SU-DHL-6 (cell line): ENCODE data around the gene KRT23.

Experiments used
- H2AFZ ChIP-seq: fragments of 200-600 bp; sonication (generic); 2 replicates; pipeline ENCODE4 v1.6.1; 2014; ENCODE audit warnings: low read depth, mild to moderate bottlenecking, moderate library complexity, mixed read lengths, antibody characterized with exemption, low read length; ENCODE audit not compliant: severe bottlenecking
- H3F3A ChIP-seq: fragments of 200-600 bp; shearing (Covaris generic); 2 replicates; pipeline ENCODE4 v1.6.0; 2016; ENCODE audit warnings: antibody characterized with exemption, mild to moderate bottlenecking; ENCODE audit not compliant: insufficient read depth
- H3K27ac ChIP-seq: fragments of 200-600 bp; sonication (generic); 2 replicates; pipeline ENCODE4 v1.5.1; 2016; ENCODE audit warnings: low read depth, mild to moderate bottlenecking, low read length, moderate library complexity, mixed read lengths
- H3K27me3 ChIP-seq: fragments of 200-600 bp; sonication (generic), shearing (Covaris generic); 2 replicates; pipeline ENCODE4 v1.6.0; 2014; ENCODE audit warnings: mild to moderate bottlenecking, low read length
- H3K36me3 ChIP-seq: fragments of 200-600 bp; sonication (generic); 2 replicates; pipeline ENCODE4 v1.6.1; 2014; ENCODE audit warnings: mild to moderate bottlenecking, low read length, mixed read lengths
- H3K4me2 ChIP-seq: fragments of 300-600, 200-600 bp; shearing (Covaris generic), sonication (generic); 2 replicates; pipeline ENCODE4 v1.6.0; 2014; ENCODE audit warnings: low read length, low read depth, mild to moderate bottlenecking; ENCODE audit not compliant: poor library complexity, severe bottlenecking
- H3K4me3 ChIP-seq: fragments of 200-600 bp; sonication (generic); 2 replicates; pipeline ENCODE4 v1.5.1; 2014; ENCODE audit warnings: antibody characterized with exemption, low read length, mild to moderate bottlenecking, mixed read lengths; ENCODE audit not compliant: insufficient read depth, poor library complexity, severe bottlenecking
- H3K79me2 ChIP-seq: fragments of 200-600 bp; sonication (generic); 2 replicates; pipeline ENCODE4 v1.6.1; 2014; ENCODE audit warnings: mild to moderate bottlenecking, low read length, moderate library complexity; ENCODE audit not compliant: insufficient read depth
- H3K9ac ChIP-seq: fragments of 200-600 bp; sonication (generic); 2 replicates; pipeline ENCODE4 v1.7.0; 2014; ENCODE audit warnings: mild to moderate bottlenecking, low read length
- H3K9me2 ChIP-seq: fragments of 200-600 bp; sonication (generic); replicated peaks from 2 replicates; pipeline ENCODE4 v1.6.1; 2014; ENCODE audit warnings: low read length; ENCODE audit not compliant: insufficient read depth
- H3K9me3 ChIP-seq: fragments of 200-600 bp; sonication (generic); 2 replicates; pipeline ENCODE4 v1.6.1; 2014; ENCODE audit warnings: low read length, mixed read lengths; ENCODE audit not compliant: insufficient read depth
- H4K20me1 ChIP-seq: fragments of 200-600 bp; sonication (generic); 2 replicates; pipeline ENCODE4 v1.6.1; 2014; ENCODE audit warnings: low read depth, mild to moderate bottlenecking, antibody characterized with exemption, low read length, moderate library complexity, mixed read lengths
- CTCF ChIP-seq: fragments of 200-600 bp; sonication (generic); IDR thresholded peaks from one replicate; pipeline ENCODE4 v1.5.1; 2017; ENCODE audit warnings: antibody characterized with exemption, mild to moderate bottlenecking, low read length, moderate library complexity; ENCODE audit not compliant: insufficient read depth, poor library complexity, severe bottlenecking
- EZH2phosphoT487 ChIP-seq: fragments of 200-600 bp; sonication (generic), shearing (Covaris generic); conservative IDR thresholded peaks from 2 replicates; pipeline ENCODE4 v1.6.1; 2018; ENCODE audit warnings: mild to moderate bottlenecking, antibody characterized with exemption, low read length, moderate library complexity, mixed read lengths

KRT23 gene

DNA sequence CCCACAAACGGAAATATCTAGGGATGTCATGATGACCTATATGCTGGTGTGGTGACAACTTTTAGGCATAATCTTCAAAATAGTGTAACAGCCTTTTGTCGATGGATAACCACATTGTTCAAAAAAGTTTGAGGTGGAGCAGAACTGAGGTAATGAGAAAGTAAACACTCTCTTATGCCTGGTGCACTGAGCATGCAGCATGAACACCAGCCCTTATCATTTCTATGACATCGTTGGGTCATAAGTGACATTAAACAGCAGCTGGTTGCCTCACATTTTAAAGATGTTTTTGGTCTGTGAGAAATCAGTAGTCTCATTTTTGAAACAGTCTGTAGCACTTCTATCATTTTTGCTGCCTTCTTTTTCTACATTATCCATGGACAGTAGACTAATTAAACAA lies 1.8 kb downstream of the KRT23 start:
- Histone ChIP-seq H3K9ac (no peak overlapping the region), H3F3A (no peaks in the 10 kb centered on the region), H3K9me3 (no peaks in the 10 kb centered on the region), H3K4me3 (no peak overlapping the region), H4K20me1 (no peaks in the 10 kb centered on the region), H2AFZ (no peak overlapping the region), H3K36me3 (no peaks in the 10 kb centered on the region), H3K9me2 (no peaks in the 10 kb centered on the region), H3K79me2 (no peaks in the 10 kb centered on the region), H3K27me3 (no peaks in the 10 kb centered on the region), H3K4me2 (no peak overlapping the region), H3K27ac (no peak overlapping the region)
- TF ChIP-seq EZH2phosphoT487: no peak
- TF ChIP-seq CTCF: no peak

DNA sequence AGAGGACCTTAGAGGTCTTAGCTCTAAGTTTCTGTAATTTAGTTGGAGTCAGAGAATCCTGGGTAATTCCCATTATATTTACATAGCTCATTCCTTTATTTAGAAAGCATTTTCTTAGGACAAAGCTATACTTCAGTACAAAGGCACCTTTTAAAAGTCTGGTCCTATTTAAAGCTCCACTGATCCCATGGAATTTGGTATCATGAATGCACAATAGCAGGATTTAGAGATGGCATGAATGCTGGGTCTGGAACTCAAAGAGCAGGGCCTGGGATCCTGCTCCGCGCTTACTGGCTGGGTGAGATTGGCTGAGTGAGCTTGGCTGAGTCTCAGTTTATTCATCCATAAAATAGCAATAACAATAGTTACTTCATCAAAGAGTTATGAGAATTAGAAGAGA lies 4.8 kb downstream of the KRT23 start:
- H2AFZ ChIP-seq: no peak overlapping the region
- H3K79me2 ChIP-seq: no peaks in the 10 kb centered on the region
- no peaks in the 10 kb centered on the region for H3K27me3 ChIP-seq
- H3K4me2 ChIP-seq: no peak overlapping the region
- H3K4me3 ChIP-seq: no peak overlapping the region
- no peak overlapping the region for H3K27ac ChIP-seq
- no peak overlapping the region for H3K9ac ChIP-seq
- no peaks in the 10 kb centered on the region for H3K9me3 ChIP-seq
- TF ChIP-seq EZH2phosphoT487 (no peak), CTCF (no peak)
- no peaks in the 10 kb centered on the region for H3F3A ChIP-seq
- H3K36me3 ChIP-seq: no peaks in the 10 kb centered on the region
- no peaks in the 10 kb centered on the region for H4K20me1 ChIP-seq
- no peaks in the 10 kb centered on the region for H3K9me2 ChIP-seq

GRCh38 chr17:40931311-40931710 lies 6.1 kb downstream of the KRT23 start:
- Histone ChIP-seq H3K9ac (no peak overlapping the region), H3K4me2 (no peak overlapping the region), H2AFZ (no peak overlapping the region), H3K4me3 (no peak overlapping the region), H4K20me1 (no peaks in the 10 kb centered on the region), H3K9me2 (no peaks in the 10 kb centered on the region), H3K27me3 (no peaks in the 10 kb centered on the region), H3K79me2 (no peaks in the 10 kb centered on the region), H3K36me3 (no peaks in the 10 kb centered on the region), H3F3A (no peaks in the 10 kb centered on the region), H3K9me3 (no peaks in the 10 kb centered on the region), H3K27ac (no peak overlapping the region)
- TF ChIP-seq CTCF: no peak
- no peak for TF ChIP-seq EZH2phosphoT487

DNA sequence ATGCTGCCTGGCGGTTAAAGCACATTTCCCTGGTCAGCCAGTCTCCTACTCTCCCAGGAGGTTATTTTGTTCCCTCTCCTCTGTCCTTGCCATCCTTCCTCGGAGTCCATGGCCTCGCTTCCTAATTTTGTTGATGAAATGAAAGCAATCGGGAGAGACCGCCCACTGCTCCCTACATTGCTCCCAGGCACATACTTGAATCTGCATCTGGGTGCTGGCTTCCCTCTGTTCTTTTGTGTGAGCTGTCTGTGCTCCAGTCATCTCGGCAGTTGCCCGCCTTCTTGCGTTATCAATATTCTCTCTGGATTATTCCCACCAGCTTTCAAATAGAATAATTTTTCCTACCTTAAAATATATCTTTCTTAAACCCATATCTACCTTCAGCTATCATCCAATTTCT lies 11.1 kb downstream of the KRT23 start:
- Histone ChIP-seq H3K9me3 (no peaks in the 10 kb centered on the region), H3K36me3 (no peaks in the 10 kb centered on the region), H4K20me1 (no peaks in the 10 kb centered on the region), H2AFZ (no peak overlapping the region), H3K4me2 (no peak overlapping the region), H3F3A (no peaks in the 10 kb centered on the region), H3K9ac (no peak overlapping the region), H3K9me2 (no peaks in the 10 kb centered on the region), H3K27ac (no peak overlapping the region), H3K27me3 (no peaks in the 10 kb centered on the region), H3K79me2 (no peaks in the 10 kb centered on the region), H3K4me3 (no peak overlapping the region)
- TF ChIP-seq CTCF (no peak), EZH2phosphoT487 (no peak)
